ENCODE measurements around the gene SLC38A9.

Gene SLC38A9

GRCh38 chr5:55645304-55645703 is 66.8 kb downstream of the SLC38A9 start:
- no peak for DNase-seq

DNA sequence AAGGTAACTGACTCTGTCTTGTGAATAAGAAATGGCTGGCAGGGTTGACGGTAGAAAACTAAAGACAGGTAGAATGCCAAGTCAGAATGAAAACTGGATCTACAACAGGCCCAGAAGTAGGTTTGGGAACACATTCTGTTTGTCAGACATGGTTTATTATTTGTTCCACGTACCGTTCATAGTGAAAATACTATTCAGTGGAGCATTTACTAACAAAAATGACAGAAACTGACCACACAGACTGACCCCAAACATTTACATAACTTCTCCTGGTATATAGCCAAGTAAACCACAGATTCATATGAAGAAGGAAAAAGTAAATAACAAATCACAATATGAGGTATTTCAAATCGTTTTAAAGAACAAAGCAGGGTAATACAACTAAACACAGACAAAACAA is 73.7 kb downstream of the SLC38A9 start:
- DNase-seq = no peak

GRCh38 chr5:55638051-55638450 is 74.1 kb downstream of the SLC38A9 start:
- DNase-seq = no peak

- no peak for DNase-seq
Observed at GRCh38 chr5:55636683-55637082, 75.4 kb downstream of the SLC38A9 start.

GRCh38 chr5:55636177-55636576 is 75.9 kb downstream of the SLC38A9 start:
- no peak for DNase-seq

GRCh38 chr5:55634866-55635265 is 77.3 kb downstream of the SLC38A9 start:
- no peak for DNase-seq

- no peak for DNase-seq
Observed at GRCh38 chr5:55634209-55634805, 77.8 kb downstream of the SLC38A9 start.

- DNase-seq = peak; percentile 13
Observed at GRCh38 chr5:55633574-55634208, 78.4 kb downstream of the SLC38A9 start.

DNA sequence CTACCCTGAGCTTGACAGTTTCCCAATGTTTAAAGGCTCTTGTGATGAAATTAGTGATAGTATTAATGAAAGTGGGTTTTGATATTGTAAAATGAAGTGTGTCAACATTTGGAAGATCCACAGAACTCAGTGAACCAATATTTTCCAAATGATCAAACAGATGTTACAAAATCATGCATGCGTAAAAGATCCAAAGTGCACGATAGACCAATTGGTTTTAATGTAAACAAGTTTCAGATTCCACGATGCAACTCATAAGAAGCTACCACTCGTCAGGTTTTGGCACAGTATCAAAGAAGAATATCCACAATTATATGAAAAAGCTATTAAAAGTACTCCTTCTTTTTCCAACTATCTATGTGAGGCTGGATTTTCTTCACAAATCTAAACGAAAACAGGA is 82.3 kb downstream of the SLC38A9 start:
- peak; percentile 1 for DNase-seq

GRCh38 chr5:55626790-55627189 is 85.3 kb downstream of the SLC38A9 start:
- DNase-seq = no peak

- DNase-seq = no peak
Observed at GRCh38 chr5:55625913-55626312, 86.2 kb downstream of the SLC38A9 start.

GRCh38 chr5:55625589-55625909 is 86.6 kb downstream of the SLC38A9 start:
- no peak for DNase-seq

DNA sequence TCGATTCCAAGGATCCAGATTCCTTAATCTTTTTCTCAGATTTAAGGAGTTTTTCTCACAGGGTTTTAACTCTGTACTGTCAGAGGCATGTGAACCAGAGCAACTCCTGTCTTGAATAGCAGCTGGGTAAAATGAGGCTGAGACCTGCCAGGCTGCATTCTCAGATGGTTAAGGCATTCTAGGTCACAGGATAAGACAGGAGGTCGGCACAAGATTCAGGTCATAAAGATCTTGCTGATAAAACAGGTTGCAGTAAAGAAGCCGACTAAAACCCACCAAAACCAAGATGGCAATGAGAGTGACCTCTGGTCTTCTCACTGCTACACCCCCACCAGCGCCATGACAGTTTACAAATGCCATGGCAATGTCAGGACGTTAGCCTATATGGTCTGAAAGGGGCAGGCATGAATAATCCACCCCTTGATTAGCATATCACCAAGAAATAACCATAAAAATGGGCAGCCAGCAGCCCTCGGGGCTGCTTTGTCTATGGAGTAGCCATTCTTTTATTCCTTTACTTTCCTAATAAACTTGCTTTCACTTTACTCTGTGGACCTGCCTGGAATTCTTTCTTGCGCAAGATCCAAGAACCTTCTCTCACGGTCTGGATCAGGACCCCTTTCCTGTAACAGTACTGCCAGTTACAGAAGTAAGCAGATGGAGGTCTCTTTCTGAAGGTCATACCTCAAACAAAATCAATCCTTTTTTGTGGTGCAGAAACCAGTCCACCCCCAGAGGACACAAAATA is 87.1 kb downstream of the SLC38A9 start:
- DNase-seq = no peak

DNA sequence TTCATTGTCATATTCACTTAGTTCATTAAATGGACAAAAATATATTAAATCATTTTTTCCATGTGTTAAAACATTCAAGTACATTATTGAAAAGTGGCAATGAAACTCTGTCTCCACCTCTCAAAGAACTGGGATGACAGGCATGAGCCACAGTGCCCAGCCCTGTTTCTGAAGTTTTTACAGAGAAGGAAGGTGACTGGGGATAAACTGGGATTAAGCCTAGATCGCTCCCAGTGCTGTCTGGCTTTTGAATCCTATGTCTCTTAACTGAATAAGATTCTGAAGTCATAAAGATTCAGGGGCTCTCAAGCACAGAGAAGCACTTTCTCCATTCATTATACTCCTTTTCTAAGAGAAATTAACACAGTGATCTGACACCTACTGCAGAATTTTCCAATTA is 88.3 kb downstream of the SLC38A9 start:
- no peak for DNase-seq

GRCh38 chr5:55622460-55622859 is 89.7 kb downstream of the SLC38A9 start:
- no peak for DNase-seq

GRCh38 chr5:55621229-55621628 is 90.9 kb downstream of the SLC38A9 start:
- no peak for DNase-seq

DNA sequence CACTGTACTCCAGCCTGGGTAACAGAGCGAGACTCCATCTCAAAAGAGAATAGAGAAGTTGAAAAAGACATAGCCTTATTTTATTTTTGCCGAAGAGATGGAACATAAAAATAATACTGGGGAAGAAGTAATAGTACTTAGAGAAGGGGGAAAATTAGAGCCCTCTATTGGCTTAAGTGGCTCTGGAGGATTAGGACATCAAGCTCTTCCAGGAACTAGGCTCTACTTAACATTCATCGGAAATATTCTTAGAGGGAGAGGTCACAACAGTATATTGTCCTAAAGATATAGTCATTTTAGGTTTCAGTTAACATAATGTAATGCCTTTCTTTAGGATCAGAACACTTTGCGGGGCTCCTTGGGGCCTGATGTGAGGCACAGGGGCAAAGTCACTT is 91.4 kb downstream of the SLC38A9 start:
- no peak for DNase-seq

DNA sequence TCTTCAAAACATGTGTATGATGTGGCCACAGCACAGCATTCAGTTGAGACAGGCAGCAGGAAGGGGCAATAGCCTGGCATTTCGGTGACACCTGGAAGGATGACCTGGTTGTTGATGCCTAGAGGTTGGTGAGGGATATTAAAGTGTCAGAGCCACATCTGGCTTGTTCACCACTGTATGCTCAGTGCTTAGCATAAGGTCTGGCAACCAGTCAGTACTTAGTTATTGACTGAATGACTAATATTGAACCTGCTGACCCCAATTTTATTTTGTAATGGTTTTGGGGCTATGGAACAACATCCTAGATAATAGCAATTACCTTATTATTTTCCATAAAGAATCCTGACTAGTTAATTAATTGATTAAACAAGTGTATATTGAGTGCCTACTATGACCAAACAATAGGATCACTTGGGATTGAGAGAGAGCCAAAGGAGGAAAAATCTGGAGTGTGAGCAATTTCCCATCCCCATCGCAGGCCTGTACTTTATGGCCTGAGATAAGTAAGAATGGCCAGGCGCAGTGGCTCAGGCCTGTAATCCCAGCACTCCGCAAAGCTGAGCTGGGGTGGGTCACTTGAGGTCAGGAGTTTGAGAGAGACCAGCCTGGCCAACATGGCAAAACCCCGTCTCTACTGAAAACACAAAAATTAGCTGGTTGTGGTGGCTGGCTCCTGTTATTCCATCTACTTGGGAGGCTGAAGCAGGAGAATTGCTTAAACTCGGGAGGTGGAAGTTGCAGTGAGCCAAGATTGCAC is 91.9 kb downstream of the SLC38A9 start:
- DNase-seq = no peak

DNA sequence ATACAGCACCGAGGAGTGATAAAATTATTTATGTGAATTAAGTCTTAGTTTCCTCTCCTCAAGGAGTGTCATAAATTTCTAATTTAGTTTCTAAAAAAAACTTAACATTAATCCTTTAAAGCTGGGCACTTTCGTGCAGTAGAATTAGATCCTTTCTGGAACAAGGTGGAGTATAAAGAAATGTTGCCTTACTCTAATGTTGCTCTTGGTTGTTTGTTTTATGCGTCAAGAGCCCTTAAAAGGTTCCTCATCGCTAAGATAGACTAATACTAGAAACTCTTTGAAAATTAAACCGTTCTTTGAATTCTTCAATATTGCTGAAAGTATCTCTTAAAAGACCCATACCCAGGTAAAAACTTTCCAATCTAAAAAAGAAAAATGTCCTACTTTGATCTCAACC is 93.8 kb downstream of the SLC38A9 start:
- peak; percentile 10 for DNase-seq

- no peak for DNase-seq
Observed at GRCh38 chr5:55613112-55613868, 98.8 kb downstream of the SLC38A9 start.

DNA sequence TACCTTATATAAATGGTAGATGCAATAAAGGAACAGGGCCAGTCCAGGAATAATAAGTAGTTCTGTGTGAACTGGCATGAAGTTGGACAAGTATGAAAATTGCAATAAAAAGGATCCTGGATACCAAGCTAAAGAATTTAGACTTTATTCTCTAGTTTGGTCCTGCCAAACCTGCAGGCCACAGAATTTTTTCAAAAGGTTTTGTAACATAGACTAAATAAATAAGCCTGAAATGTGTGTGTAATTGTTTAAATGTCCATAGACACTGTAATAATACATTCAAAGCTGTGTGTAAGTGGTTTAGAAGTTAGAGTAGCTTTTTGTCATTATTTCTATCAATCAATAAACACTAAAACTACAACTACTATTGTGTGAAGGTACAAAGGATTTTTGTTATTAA is 101.6 kb downstream of the SLC38A9 start:
- no peak for DNase-seq

- no peak for DNase-seq
Observed at GRCh38 chr5:55609413-55609812, 102.7 kb downstream of the SLC38A9 start.

All from DMS79 treated with DMSO at 0.1 percent for 48 hours (cell line).